GM19193 (cell line): ENCODE data around the gene FAM171A1.

Experiments used
- POLR2A ChIP-seq: IDR thresholded peaks from 4 replicates; pipeline ENCODE4 v1.6.1; 2011; ENCODE audit not compliant: insufficient read depth, insufficient read length; ENCODE audit errors: extremely low read depth

The FAM171A1 gene

DNA sequence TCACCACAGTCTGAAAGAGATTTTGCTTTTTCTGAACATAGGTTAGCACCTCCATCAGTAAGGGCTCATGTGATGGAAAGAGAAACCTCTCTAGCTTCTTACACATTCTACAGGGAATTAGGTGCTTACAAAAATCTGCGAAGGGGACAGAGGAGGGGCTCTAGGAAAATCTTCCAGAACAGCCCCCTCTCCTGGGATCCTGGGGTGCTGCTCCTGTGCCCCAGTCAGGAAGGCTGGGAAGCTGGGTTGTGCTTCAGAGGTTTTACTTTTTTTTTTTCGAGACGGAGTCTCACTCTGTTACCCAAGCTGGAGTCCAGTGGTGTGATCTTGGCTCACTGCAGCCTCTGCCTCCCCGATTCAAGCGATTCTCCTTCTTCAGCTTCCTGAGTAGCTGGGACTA lies 7.5 kb upstream of the FAM171A1 start:
- no peak for TF ChIP-seq POLR2A

DNA sequence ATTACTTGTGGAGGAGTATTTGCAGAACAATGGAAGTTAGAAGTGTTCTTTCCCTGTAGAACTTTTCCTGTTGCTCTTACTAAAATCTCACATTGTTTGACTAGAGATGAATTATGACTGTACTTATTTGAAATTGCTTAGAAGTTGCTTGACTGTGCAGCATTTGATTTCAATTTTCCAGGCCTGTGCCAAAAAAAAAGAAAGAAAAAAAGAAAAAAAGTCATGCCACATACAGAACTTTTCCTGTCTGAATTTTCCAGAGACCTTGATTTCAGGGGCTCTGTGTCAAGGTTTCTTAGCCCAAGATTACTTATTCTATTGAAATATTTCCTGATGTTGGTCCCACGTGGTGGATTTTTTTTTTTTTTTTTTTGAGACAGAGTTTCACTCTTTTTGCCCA lies 3.5 kb upstream of the FAM171A1 start:
- no peak for TF ChIP-seq POLR2A

DNA sequence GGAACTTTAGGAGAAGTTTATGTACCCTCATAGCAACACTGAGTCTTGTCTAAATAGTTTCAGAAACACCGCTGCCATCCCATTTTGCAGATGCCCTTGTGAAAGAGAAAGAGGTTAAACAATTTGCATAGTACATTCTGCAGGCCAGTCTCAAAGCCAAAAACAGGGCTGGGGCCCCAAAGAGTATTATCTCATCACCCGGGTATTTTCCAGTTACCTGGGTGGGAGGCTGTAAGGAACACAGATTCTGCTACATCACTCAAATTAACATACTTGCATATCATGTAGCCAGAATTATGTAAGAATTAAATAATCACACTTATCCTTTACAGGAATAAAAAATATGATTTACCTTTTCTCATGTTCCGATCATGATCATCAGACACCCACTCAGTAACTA lies 3.1 kb upstream of the FAM171A1 start:
- no peak for TF ChIP-seq POLR2A

DNA sequence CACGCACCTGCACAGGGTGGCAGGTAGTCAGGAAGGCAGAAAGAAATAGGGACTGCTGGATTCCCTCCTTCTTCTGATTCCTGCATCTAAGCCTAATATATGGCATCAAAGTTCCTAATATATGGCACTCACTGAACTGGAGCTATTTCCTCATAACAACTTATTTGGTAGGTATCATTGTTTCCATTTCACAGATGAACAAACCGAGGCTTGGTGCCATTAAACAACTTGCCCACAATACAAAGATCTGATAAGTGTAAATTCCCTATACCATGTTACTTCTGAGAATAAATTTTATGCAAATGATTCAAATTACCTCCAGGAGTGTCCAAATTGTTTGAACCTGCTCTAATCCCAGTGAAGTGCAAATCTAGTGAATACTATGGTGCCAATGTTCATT lies 2.1 kb upstream of the FAM171A1 start:
- no peak for TF ChIP-seq POLR2A

DNA sequence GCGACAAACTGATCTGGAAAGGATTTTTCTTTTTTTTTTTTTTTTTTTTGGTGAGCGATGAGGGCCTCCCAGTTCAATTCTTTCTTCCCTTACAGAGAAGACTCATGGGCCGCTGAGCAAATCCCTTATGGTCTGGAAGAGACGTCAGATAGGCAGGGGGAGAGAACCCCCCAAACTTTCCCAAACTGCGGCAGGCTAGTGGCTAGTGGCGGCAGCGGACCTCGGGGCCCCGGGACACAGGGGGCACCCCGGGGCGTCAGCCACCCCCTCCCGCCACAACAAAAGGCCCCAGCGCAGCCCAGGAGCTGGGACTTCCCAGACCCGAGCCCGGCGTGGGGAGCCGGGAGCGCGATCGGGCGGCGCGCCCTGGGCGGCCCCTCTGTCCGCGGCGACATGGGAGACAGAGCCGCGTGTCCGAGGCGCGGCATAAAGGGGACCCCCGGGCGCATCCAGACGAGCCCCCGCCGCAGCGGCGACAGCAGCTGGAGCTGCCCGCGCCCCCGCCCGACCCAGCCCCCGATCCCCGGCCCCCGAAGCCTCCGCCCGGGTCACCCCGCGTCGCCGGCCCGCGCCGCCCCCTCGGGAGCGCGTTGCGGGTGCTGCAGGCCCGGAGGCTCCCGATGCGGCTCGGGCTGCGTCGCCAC lies 755 bp downstream of the FAM171A1 start:
- no peak for TF ChIP-seq POLR2A

DNA sequence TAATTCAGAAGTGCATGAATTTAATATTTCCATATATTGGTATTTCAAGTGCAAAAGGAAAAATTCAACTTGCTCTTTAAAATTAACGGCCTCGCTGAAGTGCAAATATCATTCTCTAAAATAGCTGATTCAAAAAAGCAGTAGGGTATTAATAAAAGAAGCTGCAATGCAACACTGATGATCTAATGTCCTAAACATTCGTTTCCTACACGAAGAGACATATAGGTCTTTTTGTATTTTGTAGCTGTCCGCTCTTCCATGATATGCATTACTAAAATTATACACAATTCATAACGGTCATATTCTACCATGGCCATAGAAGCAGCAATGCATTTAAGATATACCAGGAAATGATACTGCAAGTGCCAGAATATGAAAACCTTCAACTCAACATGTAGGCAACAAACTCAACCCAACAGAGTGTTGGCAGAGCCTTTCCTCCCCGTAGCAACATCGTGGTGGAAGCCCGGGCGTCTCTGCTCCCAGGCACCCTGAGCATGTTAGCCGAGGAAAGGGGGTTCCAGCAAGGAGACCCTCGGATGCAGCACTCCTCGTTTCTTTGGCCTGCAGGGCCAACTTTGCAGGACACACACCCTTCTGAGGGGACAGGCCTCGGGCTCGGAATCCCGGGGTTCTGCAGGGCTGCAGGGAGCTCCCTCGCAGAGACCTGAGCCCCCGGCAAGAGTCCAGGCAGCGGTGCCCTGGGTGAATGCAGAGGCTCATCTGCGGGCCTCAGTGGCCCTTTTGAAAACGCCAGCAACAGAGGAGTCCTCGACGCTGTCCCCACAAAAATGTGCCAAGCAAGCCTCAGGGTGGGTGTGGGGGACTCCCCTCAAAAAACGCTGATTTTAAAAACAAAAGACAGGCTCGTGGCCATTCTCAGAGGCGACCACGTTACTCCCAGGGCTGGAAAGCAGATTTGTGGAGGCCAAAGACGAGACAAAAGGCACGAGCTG lies 1.6 kb downstream of the FAM171A1 start:
- no peak for TF ChIP-seq POLR2A

DNA sequence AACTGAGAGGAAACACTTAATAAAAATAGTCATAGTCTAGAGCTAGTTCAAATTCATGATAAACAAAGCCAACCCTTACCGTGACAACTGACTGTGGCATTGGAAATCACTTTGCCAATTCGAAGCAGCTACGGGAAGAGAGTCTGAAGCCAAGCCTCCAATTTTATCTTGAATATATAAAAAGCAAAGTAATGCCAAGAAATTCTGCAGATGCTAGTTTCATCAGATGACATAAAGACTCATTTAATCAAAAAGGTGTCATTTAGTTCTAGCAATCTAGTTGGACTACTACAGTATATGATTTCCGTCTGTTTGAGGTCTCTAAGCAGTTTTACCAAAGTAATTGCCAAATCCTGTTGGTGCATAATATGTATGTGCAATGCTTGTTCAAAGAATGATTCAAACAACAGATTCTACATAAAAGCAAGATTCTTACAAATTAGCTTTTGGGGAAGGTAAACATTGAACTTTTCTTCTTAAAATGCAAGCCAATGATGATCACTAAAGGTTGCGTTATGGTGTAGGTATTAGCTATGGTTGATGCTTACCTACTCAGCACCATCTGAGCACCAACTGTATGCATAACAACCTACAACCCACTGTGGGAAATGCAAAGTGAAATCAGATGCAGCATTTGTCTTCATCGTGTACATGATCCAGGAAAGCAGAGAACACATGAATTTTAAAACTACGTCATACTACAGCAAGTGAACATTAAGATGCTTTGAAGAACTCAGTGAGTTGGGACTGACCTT lies 2.8 kb downstream of the FAM171A1 start:
- no peak for TF ChIP-seq POLR2A

DNA sequence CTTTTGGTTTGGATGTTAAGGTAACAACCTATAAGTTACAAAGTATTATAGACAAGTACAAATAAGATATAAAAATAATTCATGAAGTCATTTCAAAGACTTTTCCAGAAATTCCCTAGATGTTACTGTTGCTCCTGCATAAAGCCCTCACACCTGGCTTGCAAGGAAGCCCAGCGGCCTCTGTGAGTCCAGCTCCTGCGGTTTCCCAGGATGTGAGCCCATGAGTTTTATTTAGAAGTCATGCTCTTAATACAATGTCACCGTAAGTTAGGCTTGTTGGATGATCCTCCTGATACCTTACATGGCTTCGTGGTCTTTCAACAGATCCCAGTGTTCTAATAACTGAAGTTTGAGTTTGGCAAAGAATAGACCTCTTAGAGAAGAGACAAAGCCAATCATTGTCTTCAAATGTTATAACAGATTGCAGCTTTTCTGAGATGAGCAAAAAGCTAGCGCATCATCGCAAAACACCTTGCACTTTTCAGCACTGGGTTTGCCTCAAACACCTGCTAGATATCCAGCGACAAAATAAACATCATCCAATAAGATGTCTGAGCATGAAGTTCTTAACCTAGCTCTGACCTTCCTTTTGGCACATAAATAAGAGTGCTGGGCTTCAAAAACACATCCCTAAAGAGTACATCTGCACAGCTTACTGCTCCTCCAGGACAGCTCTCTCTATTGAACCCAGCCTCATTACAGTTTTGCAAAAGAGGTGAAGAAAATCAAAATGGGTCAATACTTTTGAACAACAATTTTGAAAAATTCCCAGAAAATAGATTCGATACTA lies 3.6 kb downstream of the FAM171A1 start:
- TF ChIP-seq POLR2A, result no peak

DNA sequence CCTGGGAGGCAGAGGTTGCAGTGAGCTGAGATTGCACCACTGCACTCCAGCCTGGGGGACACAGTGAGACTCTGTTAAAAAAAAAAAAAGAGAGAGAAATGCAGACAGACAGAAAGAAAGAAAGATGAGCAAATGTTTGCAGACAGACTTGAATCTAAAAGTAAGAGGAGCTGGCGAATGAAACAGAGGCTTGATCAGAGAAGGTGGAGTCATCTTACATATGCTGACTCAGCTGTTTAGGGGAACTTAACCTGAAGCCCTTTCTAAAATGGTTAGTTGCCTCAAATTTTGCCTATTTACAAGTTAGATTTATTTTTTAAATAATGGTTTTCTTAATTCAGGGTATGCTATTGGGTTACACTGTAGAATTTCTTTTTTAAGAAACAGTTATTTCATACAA lies 5.4 kb downstream of the FAM171A1 start:
- TF ChIP-seq POLR2A, result no peak

DNA sequence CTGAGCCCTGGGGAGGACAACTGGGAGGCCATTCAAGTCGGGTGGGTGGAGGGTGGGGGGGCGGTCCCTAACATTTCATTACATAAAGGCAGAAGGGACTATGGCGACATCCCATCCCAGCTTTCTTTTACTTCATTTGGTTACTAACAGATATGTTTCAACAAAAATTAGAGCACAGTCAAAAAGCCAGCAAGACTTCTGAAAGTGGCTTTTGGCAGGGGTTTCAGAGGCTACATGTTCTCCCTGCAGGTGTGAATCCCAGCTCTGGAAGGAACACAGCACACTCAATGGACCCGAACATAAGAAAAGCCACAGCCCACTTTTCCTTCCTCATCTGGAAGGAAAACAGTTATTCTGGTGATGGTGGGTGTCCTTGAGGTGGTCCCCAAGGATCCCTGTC lies 7.1 kb downstream of the FAM171A1 start:
- TF ChIP-seq POLR2A, result no peak

DNA sequence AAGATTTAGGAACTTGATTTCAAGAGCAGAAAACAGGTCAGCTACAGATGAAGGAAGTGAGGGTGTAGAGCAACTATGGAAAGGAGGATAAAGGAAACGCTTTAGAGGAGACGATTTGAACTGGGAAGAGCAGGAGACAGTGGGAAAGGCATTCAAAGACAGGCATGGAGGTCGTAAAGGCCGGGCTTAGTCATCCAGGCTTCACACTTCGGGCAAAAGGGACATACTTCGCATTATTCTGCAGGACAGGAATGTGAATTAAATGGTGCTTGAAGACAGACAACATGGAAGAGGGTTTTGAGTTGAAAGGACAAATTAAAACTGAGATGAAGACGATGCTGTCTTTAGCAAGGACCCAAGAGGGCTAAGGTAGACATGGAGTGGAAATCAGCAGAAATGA lies 8.1 kb downstream of the FAM171A1 start:
- no peak for TF ChIP-seq POLR2A

DNA sequence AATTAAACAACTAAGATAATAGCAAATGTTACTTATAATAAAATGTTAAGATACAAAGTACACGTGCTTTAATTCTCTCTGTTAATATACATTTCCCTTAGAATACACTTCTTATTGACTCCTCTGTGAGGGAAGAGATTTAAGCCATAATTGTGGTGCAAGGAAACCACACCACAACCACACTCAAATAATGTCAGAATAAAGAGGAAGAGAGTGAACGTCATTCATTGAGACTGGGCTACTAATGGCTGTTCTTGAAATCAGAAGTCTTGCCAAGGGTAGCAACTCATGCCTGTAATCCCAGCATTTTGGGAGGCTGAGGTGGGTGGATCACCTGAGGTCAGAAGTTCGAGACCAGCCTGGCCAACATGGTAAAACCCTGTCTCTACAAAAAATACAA lies 10.0 kb downstream of the FAM171A1 start:
- TF ChIP-seq POLR2A, result no peak

DNA sequence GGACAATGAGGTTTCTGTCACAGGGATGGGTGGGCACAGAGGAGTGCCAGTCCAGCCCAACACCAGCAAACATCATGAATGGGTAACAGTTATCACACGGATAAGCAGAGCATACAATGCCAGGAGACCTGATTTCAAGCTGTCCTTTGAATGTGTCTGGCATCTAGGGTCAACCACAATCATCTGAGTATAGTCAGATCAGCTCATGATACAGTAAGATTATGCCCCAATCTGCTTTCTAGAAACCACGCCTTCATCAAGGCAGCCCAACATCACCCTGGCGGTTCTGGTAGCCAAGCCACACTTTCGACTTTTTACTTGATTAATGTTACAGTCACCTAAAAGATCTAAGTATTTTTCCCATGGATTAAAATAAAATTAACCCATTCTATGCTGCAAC lies 10.5 kb downstream of the FAM171A1 start:
- TF ChIP-seq POLR2A, result no peak

DNA sequence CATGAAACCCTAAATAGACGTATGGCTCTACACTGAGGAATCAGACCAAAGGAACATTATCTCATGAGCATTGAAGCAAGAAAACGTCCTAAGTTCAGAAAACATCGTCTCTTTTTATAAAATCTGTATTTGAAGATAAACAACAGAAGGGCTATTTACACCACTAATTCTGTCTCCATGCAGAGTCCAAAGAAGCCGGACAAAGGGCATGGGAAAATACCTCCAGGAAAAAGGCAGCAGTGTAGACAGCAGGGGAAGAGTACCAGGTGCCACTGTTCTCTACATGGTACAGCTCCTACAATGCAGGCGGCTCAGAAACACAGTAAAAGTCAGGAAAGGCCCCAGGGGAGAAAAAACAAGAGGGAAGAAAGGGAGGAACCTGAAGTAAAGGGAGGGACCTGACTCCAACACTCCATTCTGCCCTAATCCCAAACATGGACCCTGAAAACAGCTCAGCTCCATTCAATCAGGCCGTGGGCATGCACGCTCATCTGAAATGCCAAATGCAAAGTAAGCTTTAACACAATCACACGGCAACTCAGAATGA lies 17.5 kb downstream of the FAM171A1 start:
- TF ChIP-seq POLR2A, result no peak
